ENCODE data around the gene FASN.

GRCh38 chr17:82033359-82034085 is 64.5 kb downstream of the FASN start:
- TF ChIP-seq CTCF (IDR thresholded peaks at IDR 0.05) (no peak), POLR2A (IDR thresholded peaks at IDR 0.05) (no peak), EP300 (IDR thresholded peaks at IDR 0.05) (no peak)
